SU-DHL-6 (cell line): Measurements from ENCODE around the gene CASP9.

ENCODE experiments used
- H2AFZ ChIP-seq: fragments of 200-600 bp; sonication (generic); 2 replicates; pipeline ENCODE4 v1.6.1; 2014; ENCODE audit warnings: low read depth, mild to moderate bottlenecking, moderate library complexity, mixed read lengths, antibody characterized with exemption, low read length; ENCODE audit not compliant: severe bottlenecking
- H3F3A ChIP-seq: fragments of 200-600 bp; shearing (Covaris generic); 2 replicates; pipeline ENCODE4 v1.6.0; 2016; ENCODE audit warnings: antibody characterized with exemption, mild to moderate bottlenecking; ENCODE audit not compliant: insufficient read depth
- H3K27ac ChIP-seq: fragments of 200-600 bp; sonication (generic); 2 replicates; pipeline ENCODE4 v1.5.1; 2016; ENCODE audit warnings: low read depth, mild to moderate bottlenecking, low read length, moderate library complexity, mixed read lengths
- H3K27me3 ChIP-seq: fragments of 200-600 bp; sonication (generic), shearing (Covaris generic); 2 replicates; pipeline ENCODE4 v1.6.0; 2014; ENCODE audit warnings: mild to moderate bottlenecking, low read length
- H3K36me3 ChIP-seq: fragments of 200-600 bp; sonication (generic); 2 replicates; pipeline ENCODE4 v1.6.1; 2014; ENCODE audit warnings: mild to moderate bottlenecking, low read length, mixed read lengths
- H3K4me2 ChIP-seq: fragments of 300-600, 200-600 bp; shearing (Covaris generic), sonication (generic); 2 replicates; pipeline ENCODE4 v1.6.0; 2014; ENCODE audit warnings: low read length, low read depth, mild to moderate bottlenecking; ENCODE audit not compliant: poor library complexity, severe bottlenecking
- H3K4me3 ChIP-seq: fragments of 200-600 bp; sonication (generic); 2 replicates; pipeline ENCODE4 v1.5.1; 2014; ENCODE audit warnings: antibody characterized with exemption, low read length, mild to moderate bottlenecking, mixed read lengths; ENCODE audit not compliant: insufficient read depth, poor library complexity, severe bottlenecking
- H3K79me2 ChIP-seq: fragments of 200-600 bp; sonication (generic); 2 replicates; pipeline ENCODE4 v1.6.1; 2014; ENCODE audit warnings: mild to moderate bottlenecking, low read length, moderate library complexity; ENCODE audit not compliant: insufficient read depth
- H3K9ac ChIP-seq: fragments of 200-600 bp; sonication (generic); 2 replicates; pipeline ENCODE4 v1.7.0; 2014; ENCODE audit warnings: mild to moderate bottlenecking, low read length
- H3K9me2 ChIP-seq: fragments of 200-600 bp; sonication (generic); replicated peaks from 2 replicates; pipeline ENCODE4 v1.6.1; 2014; ENCODE audit warnings: low read length; ENCODE audit not compliant: insufficient read depth
- H3K9me3 ChIP-seq: fragments of 200-600 bp; sonication (generic); 2 replicates; pipeline ENCODE4 v1.6.1; 2014; ENCODE audit warnings: low read length, mixed read lengths; ENCODE audit not compliant: insufficient read depth
- H4K20me1 ChIP-seq: fragments of 200-600 bp; sonication (generic); 2 replicates; pipeline ENCODE4 v1.6.1; 2014; ENCODE audit warnings: low read depth, mild to moderate bottlenecking, antibody characterized with exemption, low read length, moderate library complexity, mixed read lengths
- CTCF ChIP-seq: fragments of 200-600 bp; sonication (generic); IDR thresholded peaks from one replicate; pipeline ENCODE4 v1.5.1; 2017; ENCODE audit warnings: antibody characterized with exemption, mild to moderate bottlenecking, low read length, moderate library complexity; ENCODE audit not compliant: insufficient read depth, poor library complexity, severe bottlenecking
- EZH2phosphoT487 ChIP-seq: fragments of 200-600 bp; sonication (generic), shearing (Covaris generic); conservative IDR thresholded peaks from 2 replicates; pipeline ENCODE4 v1.6.1; 2018; ENCODE audit warnings: mild to moderate bottlenecking, antibody characterized with exemption, low read length, moderate library complexity, mixed read lengths

CASP9 gene

GRCh38 chr1:15508700-15509487 is 15.1 kb downstream of the CASP9 start:
- H3K4me3 ChIP-seq = no peak overlapping the region
- TF ChIP-seq EZH2phosphoT487 = no peak
- no peak for TF ChIP-seq CTCF
- H3K9ac ChIP-seq = no peak overlapping the region

GRCh38 chr1:15507278-15507677 is 16.7 kb downstream of the CASP9 start:
- H3K9ac ChIP-seq = no peak overlapping the region
- no peaks in the 10 kb centered on the region for H3K79me2 ChIP-seq
- H2AFZ ChIP-seq = no peak overlapping the region
- H3K9me3 ChIP-seq = no peaks in the 10 kb centered on the region
- no peak overlapping the region for H3K27ac ChIP-seq
- H3K36me3 ChIP-seq = no peaks in the 10 kb centered on the region
- no peaks in the 10 kb centered on the region for H3F3A ChIP-seq
- no peak overlapping the region for H3K4me2 ChIP-seq
- TF ChIP-seq CTCF (no peak), EZH2phosphoT487 (no peak)
- no peaks in the 10 kb centered on the region for H3K27me3 ChIP-seq
- no peak overlapping the region for H3K4me3 ChIP-seq
- H4K20me1 ChIP-seq = no peaks in the 10 kb centered on the region
- H3K9me2 ChIP-seq = no peaks in the 10 kb centered on the region

More at GRCh38 chr1:15508700-15509487, 15.1 kb downstream of the CASP9 start:
- Histone ChIP-seq H2AFZ (no peak overlapping the region), H3K4me2 (no peak overlapping the region), H4K20me1 (no peaks in the 10 kb centered on the region), H3K79me2 (no peaks in the 10 kb centered on the region), H3K27me3 (no peaks in the 10 kb centered on the region), H3K9me2 (no peaks in the 10 kb centered on the region), H3K27ac (no peak overlapping the region), H3K9me3 (no peaks in the 10 kb centered on the region), H3K36me3 (no peaks in the 10 kb centered on the region), H3F3A (no peaks in the 10 kb centered on the region)

- Histone ChIP-seq H3K4me3 (no peak overlapping the region), H3K9me3 (no peaks in the 10 kb centered on the region), H2AFZ (no peak overlapping the region), H3K27ac (no peak overlapping the region), H3K27me3 (no peaks in the 10 kb centered on the region), H4K20me1 (no peaks in the 10 kb centered on the region), H3K9me2 (no peaks in the 10 kb centered on the region), H3K36me3 (no peaks in the 10 kb centered on the region), H3K4me2 (no peak overlapping the region), H3K9ac (no peak overlapping the region), H3K79me2 (no peaks in the 10 kb centered on the region), H3F3A (no peaks in the 10 kb centered on the region)
- TF ChIP-seq EZH2phosphoT487 = no peak
- TF ChIP-seq CTCF = no peak
Observed at GRCh38 chr1:15506831-15507230, 17.2 kb downstream of the CASP9 start.
